Trophoblast cell (in vitro differentiated cells and primary cell): ENCODE measurements around the gene GMIP.

Source experiments
- DNase-seq, 2 donors: peaks; one replicate each; pipeline ENCODE4 v3.0.0-alpha.2; 2016
- H2AFZ ChIP-seq: 2 replicates; pipeline ENCODE4 v1.6.1; 2013; ENCODE audit warnings: low read length, moderate library complexity, mild to moderate bottlenecking; ENCODE audit not compliant: insufficient read depth, poor library complexity
- H2AK5ac ChIP-seq: 2 replicates; pipeline ENCODE4 v1.6.1; 2013; ENCODE audit warnings: mild to moderate bottlenecking, low read length
- H2BK120ac ChIP-seq: 2 replicates; pipeline ENCODE4 v1.6.1; 2013; ENCODE audit warnings: low read length, mild to moderate bottlenecking, moderate library complexity; ENCODE audit not compliant: insufficient read depth, poor library complexity
- H2BK12ac ChIP-seq: 2 replicates; pipeline ENCODE4 v1.6.1; 2013; ENCODE audit warnings: mild to moderate bottlenecking, low read length, moderate library complexity
- H2BK5ac ChIP-seq: 2 replicates; pipeline ENCODE4 v1.6.1; 2013; ENCODE audit warnings: low read length, low read depth, moderate library complexity, mild to moderate bottlenecking; ENCODE audit not compliant: poor library complexity
- H3K14ac ChIP-seq: 2 replicates; pipeline ENCODE4 v1.6.1; 2013; ENCODE audit warnings: mild to moderate bottlenecking, low read length
- H3K18ac ChIP-seq: 2 replicates; pipeline ENCODE4 v1.6.1; 2013; ENCODE audit warnings: mild to moderate bottlenecking, low read length
- H3K23ac ChIP-seq: 2 replicates; pipeline ENCODE4 v1.6.1; 2013; ENCODE audit warnings: low read length
- H3K27ac ChIP-seq: 2 replicates; pipeline ENCODE4 v1.5.1; 2013; ENCODE audit warnings: low read depth, mild to moderate bottlenecking, inconsistent platforms, low read length, moderate library complexity
- H3K27me3 ChIP-seq: 2 replicates; pipeline ENCODE4 v1.6.1; 2013; ENCODE audit warnings: inconsistent platforms, mild to moderate bottlenecking, low read length, moderate library complexity; ENCODE audit not compliant: insufficient read depth
- H3K36me3 ChIP-seq, 2 experiments: 1 replicate in 1 of 2; 2 replicates in 1 of 2; pipeline ENCODE4 v1.6.1; 2013; ENCODE audit warnings: low read length in 2 of 2, mild to moderate bottlenecking in 2 of 2, moderate library complexity in 1 of 2; ENCODE audit not compliant: insufficient read depth in 2 of 2, control insufficient read depth in 1 of 2
- H3K4ac ChIP-seq: 2 replicates; pipeline ENCODE4 v1.6.1; 2013; ENCODE audit warnings: low read depth, mild to moderate bottlenecking, low read length, moderate library complexity
- H3K4me1 ChIP-seq, 2 experiments: 1 replicate in 1 of 2; 2 replicates in 1 of 2; pipeline ENCODE4 v1.6.1; 2013; ENCODE audit warnings: low read length in 2 of 2, mild to moderate bottlenecking in 2 of 2, moderate library complexity in 1 of 2; ENCODE audit not compliant: insufficient read depth in 2 of 2, control insufficient read depth in 1 of 2
- H3K4me2 ChIP-seq: 2 replicates; pipeline ENCODE4 v1.6.1; 2013; ENCODE audit warnings: inconsistent platforms, mild to moderate bottlenecking, low read length, moderate library complexity
- H3K4me3 ChIP-seq: 2 replicates; pipeline ENCODE4 v1.5.1; 2013; ENCODE audit warnings: mild to moderate bottlenecking, low read depth, low read length, inconsistent platforms
- H3K79me1 ChIP-seq: one replicate; pipeline ENCODE4 v1.6.1; 2013; ENCODE audit warnings: low read length
- H3K79me2 ChIP-seq: 2 replicates; pipeline ENCODE4 v1.6.1; 2013; ENCODE audit warnings: low read length, mild to moderate bottlenecking; ENCODE audit not compliant: control insufficient read depth, insufficient read depth, poor library complexity
- H3K9ac ChIP-seq: 2 replicates; pipeline ENCODE4 v1.6.1; 2013; ENCODE audit warnings: mild to moderate bottlenecking, low read length
- H3K9me3 ChIP-seq: 2 replicates; pipeline ENCODE4 v1.6.1; 2013; ENCODE audit warnings: low read depth, mild to moderate bottlenecking, control low read depth, inconsistent platforms, low read length; ENCODE audit not compliant: insufficient read depth
- H4K12ac ChIP-seq: 2 replicates; pipeline ENCODE4 v1.6.1; 2013; ENCODE audit warnings: low read depth, mild to moderate bottlenecking, low read length, moderate library complexity
- H4K8ac ChIP-seq: 2 replicates; pipeline ENCODE4 v1.6.1; 2013; ENCODE audit warnings: low read depth, mild to moderate bottlenecking, low read length, moderate library complexity
- H4K91ac ChIP-seq: one replicate; pipeline ENCODE4 v1.6.1; 2013; ENCODE audit warnings: low read depth, mild to moderate bottlenecking, low read length, moderate library complexity
- whole genome bisulfite sequencing: extraction: QIAGEN DNeasy Blood & Tissue Kit; methylation state at CpG from one replicate; pipeline ENCODE4 v1.1.7; 2013; ENCODE audit warnings: missing lambda C conversion rate; ENCODE audit not compliant: insufficient read length, insufficient coverage; ENCODE audit errors: extremely low coverage; 5-methylcytosine and 5-hydroxymethylcytosine counted together

Gene GMIP

DNA sequence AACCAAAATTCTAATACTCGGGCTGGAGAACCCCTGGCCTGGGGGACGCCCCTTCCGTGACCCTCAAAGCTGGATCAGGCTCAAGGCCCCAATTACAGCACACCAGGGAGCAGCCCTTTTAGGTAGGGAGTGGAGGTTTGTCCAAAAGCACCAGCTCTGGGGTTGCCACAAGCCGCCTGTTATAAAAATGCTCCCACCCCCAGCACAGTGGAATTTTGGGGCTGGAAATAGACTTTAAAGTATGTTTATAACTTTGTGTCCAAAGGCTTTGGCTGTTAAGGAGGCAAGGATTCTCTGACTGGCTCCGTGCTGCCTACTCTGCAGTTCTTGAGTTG lies 564 bp upstream of the GMIP start:
- Histone ChIP-seq H3K27me3 (no peaks in the 10 kb centered on the region), H4K8ac (no peak overlapping the region), H2AFZ (no peak overlapping the region), H2BK12ac (no peak overlapping the region), H3K36me3 (peaks cover 47% of the 10 kb centered on the region in 2 experiments), H2BK5ac (no peak overlapping the region), H4K91ac (no peak overlapping the region), H3K4me2 (peak overlapping the region; percentile 98), H3K27ac (no peak overlapping the region), H3K79me1 (peaks cover 11% of the 10 kb centered on the region), H3K4me1 (peaks cover 3 to 5% of the 10 kb centered on the region in 2 experiments), H2AK5ac (no peak overlapping the region), H2BK120ac (no peak overlapping the region), H4K12ac (no peak overlapping the region), H3K23ac (no peak overlapping the region), H3K9ac (no peak overlapping the region), H3K4ac (no peak overlapping the region), H3K79me2 (peaks cover 2% of the 10 kb centered on the region), H3K9me3 (no peaks in the 10 kb centered on the region), H3K18ac (no peak overlapping the region), H3K4me3 (no peak overlapping the region), H3K14ac (no peak overlapping the region)
- no peak for DNase-seq
- WGBS = no CpG with 5 or more reads among the region's 5 CpGs

DNA sequence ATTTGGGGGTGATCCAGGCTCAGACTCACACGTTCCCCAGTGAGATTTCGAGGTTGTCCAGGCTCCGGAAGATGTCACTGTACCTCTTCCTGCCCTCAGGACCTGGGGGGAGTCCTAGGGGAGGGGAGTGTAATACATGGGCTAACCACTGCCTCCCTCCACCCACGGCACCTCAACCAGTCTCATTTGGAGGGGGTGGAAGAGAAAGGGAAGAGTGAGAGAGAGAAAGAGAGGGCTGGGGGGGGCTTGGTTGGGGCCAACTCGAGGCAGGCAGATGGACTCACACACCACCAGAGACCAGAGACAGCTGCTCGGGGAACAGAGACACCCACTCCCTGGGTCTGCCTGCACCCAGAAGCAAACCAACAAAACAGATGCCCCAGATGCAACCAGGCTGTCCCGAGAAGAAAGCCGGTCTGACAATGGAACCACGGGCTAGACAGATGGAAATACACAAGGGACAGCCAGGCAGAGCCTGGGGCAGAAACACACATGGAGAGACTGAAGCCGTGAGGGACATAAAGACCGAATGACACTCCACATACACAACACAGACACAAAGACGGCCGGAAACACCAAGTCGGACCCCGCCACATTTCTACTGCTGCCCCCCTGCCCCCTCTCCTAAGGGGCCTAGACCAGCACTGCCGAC lies 825 bp downstream of the GMIP start:
- WGBS = no CpG with 5 or more reads among the region's 16 CpGs
- H4K8ac ChIP-seq = peak overlapping the region; percentile 73
- H2BK120ac ChIP-seq = peak overlapping the region; percentile 15
- no peaks in the 10 kb centered on the region for H3K9me3 ChIP-seq
- H3K4me3 ChIP-seq = peak overlapping the region; percentile 85
- peak overlapping the region; percentile 24 for H2BK5ac ChIP-seq
- peak overlapping the region; percentile 18 for H3K27ac ChIP-seq
- H4K91ac ChIP-seq = peak overlapping the region; percentile 40
- no peak overlapping the region for H2BK12ac ChIP-seq
- H4K12ac ChIP-seq = peak overlapping the region; percentile 20
- H3K4me1 ChIP-seq = peaks cover 3 to 5% of the 10 kb centered on the region in 2 experiments
- H3K4me2 ChIP-seq = peak overlapping the region; percentile 98
- DNase-seq = peak; percentile 20 to 24
- peaks cover 51 to 53% of the 10 kb centered on the region in 2 experiments for H3K36me3 ChIP-seq
- peaks cover 2% of the 10 kb centered on the region for H3K79me2 ChIP-seq
- peaks cover 11% of the 10 kb centered on the region for H3K79me1 ChIP-seq
- H3K18ac ChIP-seq = peak overlapping the region; percentile 18
- H3K4ac ChIP-seq = peak overlapping the region; percentile 49
- peak overlapping the region; percentile 53 for H2AFZ ChIP-seq
- H3K23ac ChIP-seq = no peak overlapping the region
- H3K27me3 ChIP-seq = no peaks in the 10 kb centered on the region
- H2AK5ac ChIP-seq = peak overlapping the region; percentile 32
- H3K9ac ChIP-seq = peak overlapping the region; percentile 83
- peak overlapping the region; percentile 86 for H3K14ac ChIP-seq

GRCh38 chr19:19637523-19638251 lies 5.8 kb downstream of the GMIP start:
- Histone ChIP-seq H2AK5ac (no peak overlapping the region), H3K79me1 (peaks cover 2% of the 10 kb centered on the region), H4K8ac (no peak overlapping the region), H3K79me2 (no peaks in the 10 kb centered on the region), H2AFZ (no peak overlapping the region), H3K4me2 (no peak overlapping the region), H4K91ac (no peak overlapping the region), H2BK12ac (no peak overlapping the region), H4K12ac (no peak overlapping the region), H3K27ac (no peak overlapping the region), H3K23ac (no peak overlapping the region), H3K9ac (no peak overlapping the region), H3K4ac (no peak overlapping the region), H3K14ac (no peak overlapping the region), H3K4me3 (peak overlapping the region; percentile 6), H2BK120ac (no peak overlapping the region), H3K9me3 (no peaks in the 10 kb centered on the region), H3K27me3 (no peaks in the 10 kb centered on the region), H3K4me1 (peaks cover 3 to 4% of the 10 kb centered on the region in 2 experiments), H2BK5ac (no peak overlapping the region), H3K18ac (no peak overlapping the region), H3K36me3 (peaks cover 63 to 67% of the 10 kb centered on the region in 2 experiments)
- no peak for DNase-seq
- WGBS = no CpG with 5 or more reads among the region's 53 CpGs

- no peak overlapping the region for H2BK5ac ChIP-seq
- no peak overlapping the region for H4K8ac ChIP-seq
- no peak overlapping the region for H2BK12ac ChIP-seq
- H3K27me3 ChIP-seq = no peaks in the 10 kb centered on the region
- H3K4me3 ChIP-seq = no peak overlapping the region
- no peak overlapping the region for H4K91ac ChIP-seq
- no peak overlapping the region for H3K4ac ChIP-seq
- H3K18ac ChIP-seq = no peak overlapping the region
- H3K9ac ChIP-seq = no peak overlapping the region
- no peak for DNase-seq
- no peaks in the 10 kb centered on the region for H3K9me3 ChIP-seq
- H2AFZ ChIP-seq = no peak overlapping the region
- no peak overlapping the region for H3K23ac ChIP-seq
- H3K79me2 ChIP-seq = no peaks in the 10 kb centered on the region
- no peaks in the 10 kb centered on the region for H3K79me1 ChIP-seq
- no peaks in the 10 kb centered on the region for H3K4me1 ChIP-seq
- no peak overlapping the region for H3K14ac ChIP-seq
- no peak overlapping the region for H4K12ac ChIP-seq
- H3K27ac ChIP-seq = no peak overlapping the region
- peaks cover 67 to 69% of the 10 kb centered on the region in 2 experiments for H3K36me3 ChIP-seq
- H2BK120ac ChIP-seq = no peak overlapping the region
- WGBS = no CpG with 5 or more reads among the region's 27 CpGs
- no peak overlapping the region for H3K4me2 ChIP-seq
- no peak overlapping the region for H2AK5ac ChIP-seq
Observed at GRCh38 chr19:19637186-19637522, 6.3 kb downstream of the GMIP start.
